HG02623 (cell line): ENCODE results near the gene HSDL2.

ENCODE experiments used
- ATAC-seq: cut with Tn5 transposase; IDR thresholded peaks from one replicate; pipeline ENCODE4 v1.9.1; 2021; ENCODE audit warnings: moderate library complexity; ENCODE audit not compliant: unreplicated experiment

HSDL2 gene

GRCh38 chr9:112443636-112444035, 63.7 kb downstream of the HSDL2 start:
- no peak for ATAC-seq

GRCh38 chr9:112445196-112445595, 65.3 kb downstream of the HSDL2 start:
- no peak for ATAC-seq

GRCh38 chr9:112446080-112446479, 66.2 kb downstream of the HSDL2 start:
- no peak for ATAC-seq

GRCh38 chr9:112446526-112446925, 66.6 kb downstream of the HSDL2 start:
- ATAC-seq = no peak

- no peak for ATAC-seq
Observed at GRCh38 chr9:112447283-112447761, 67.4 kb downstream of the HSDL2 start.

DNA sequence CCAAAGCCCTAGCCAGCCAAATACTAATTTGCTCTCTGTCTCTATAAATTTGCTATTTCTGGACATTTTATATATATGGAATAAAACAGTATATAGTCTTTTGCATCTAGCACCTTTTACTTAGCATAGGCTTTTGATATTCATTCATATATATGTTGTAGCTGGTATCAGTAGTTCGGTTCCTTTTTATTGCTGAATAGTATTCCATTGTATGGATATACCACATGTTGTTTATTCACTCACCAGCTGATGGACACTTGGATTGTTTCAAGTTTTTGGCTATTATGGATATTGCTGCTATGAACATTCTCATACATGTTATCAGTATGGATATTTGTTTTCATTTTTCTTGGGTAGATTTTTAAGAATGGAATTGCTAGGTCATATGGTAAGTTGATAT, 82.9 kb downstream of the HSDL2 start:
- ATAC-seq = no peak

DNA sequence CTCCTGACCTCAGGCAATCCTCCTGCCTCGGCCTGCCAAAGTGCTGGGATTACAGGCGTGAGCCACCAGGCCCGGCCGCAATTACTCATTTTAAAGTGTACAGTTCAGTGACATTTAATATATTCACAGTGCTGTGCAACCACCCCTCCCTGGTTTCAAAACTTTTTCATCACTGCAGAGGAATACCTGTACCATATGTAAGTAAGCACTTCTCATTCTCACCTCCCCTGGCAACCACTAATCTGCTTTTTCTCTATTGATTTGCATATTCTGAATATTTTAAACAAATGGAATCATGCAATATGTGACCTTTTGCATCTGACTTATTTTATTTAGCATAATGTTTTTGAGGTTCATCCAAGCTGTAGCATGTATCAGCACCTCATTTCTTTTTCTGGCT, 85.4 kb downstream of the HSDL2 start:
- ATAC-seq = no peak

DNA sequence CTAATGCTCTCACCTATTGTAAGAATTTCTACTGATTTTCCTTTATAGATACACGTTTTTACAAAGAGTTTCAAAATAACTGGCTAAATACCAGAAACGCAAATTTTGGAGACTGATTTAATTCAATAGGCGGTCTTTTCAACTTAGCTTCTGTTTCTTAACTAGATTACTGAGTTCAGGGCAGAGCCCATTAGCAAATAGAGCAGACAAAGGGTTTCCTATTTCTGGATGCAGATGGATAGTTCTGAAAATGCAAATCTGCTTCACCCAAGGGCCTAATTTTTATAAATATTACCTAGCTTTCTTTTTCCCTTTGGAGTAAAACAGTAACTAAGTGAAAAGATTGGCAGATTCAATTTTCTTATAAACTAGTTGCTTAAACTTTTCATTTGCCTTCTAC, 93.1 kb downstream of the HSDL2 start:
- no peak for ATAC-seq

DNA sequence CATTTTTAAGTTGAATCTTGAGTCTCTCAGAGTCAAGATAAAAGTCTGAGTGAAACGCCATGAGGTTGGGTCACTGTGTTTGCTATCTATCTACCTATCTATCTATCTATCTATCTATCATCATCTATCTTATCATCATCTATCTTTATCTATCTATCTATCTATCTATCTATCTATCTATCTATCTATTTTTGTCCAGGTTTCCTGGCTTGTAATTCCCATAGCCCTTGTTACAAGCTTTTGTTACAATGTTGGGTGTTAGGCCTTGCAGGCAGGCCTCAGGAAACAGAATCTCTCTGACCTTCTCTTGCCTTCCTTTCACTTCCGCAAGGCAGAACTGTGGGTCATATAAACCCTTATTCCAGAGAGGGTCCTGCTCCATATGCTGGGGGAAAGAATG, 94.1 kb downstream of the HSDL2 start:
- ATAC-seq = no peak

- no peak for ATAC-seq
Observed at GRCh38 chr9:112475318-112475717, 95.4 kb downstream of the HSDL2 start.

DNA sequence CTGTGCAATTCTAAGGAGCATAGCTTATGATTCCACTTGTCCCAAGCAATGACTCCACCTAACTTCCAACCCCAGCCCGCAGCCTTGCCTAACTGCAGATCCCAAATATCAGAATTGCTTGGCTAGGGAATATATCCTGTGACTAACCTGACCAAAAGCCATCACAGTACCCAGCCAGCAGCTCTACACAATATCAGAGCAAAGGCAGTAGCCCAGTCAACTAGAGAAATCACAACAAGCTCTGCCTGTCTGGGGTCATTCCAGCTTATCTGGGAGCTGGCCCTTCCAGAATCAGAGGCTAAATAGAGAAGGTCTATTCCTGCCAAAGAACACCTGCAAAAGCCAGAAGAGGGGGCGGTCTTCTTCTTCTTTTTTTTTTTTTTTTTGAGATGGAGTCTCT, 97.4 kb downstream of the HSDL2 start:
- no peak for ATAC-seq

DNA sequence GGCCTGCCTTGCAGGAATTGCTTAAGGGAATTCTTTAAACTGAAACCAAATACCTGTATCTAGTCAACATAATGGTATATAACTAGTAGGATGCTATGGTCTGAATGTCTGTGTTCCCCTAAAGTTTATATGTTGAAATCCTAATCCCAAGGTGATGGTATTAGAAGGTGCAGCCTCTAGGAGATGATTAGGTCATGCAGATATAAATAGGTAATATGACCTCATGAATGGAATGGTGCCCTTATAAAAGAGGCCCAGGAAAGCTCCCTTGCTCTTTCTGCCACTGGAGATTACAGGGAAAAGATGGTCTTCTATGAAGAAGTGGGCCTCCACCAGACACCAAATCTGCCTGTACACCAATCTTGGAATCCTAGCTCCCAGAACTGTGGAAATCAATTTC, 99.3 kb downstream of the HSDL2 start:
- ATAC-seq = no peak

DNA sequence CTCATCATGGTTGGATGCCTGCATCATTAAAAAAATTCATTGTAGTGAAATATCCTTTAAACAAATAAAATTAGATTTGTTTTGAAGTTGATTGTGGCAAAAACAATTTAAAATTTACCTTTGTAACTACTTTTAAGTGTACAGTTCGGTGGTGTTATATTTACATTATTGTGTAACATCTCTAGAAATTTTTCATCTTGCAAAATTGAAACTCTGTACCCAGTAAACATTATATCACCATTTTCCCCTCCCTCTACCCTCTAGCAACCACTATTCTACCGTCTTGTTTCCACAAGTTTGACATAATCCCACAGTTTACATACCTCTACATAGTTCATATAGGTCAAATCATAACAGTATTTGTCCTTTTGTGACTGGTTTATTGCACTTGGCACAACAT, 104.7 kb downstream of the HSDL2 start:
- no peak for ATAC-seq

DNA sequence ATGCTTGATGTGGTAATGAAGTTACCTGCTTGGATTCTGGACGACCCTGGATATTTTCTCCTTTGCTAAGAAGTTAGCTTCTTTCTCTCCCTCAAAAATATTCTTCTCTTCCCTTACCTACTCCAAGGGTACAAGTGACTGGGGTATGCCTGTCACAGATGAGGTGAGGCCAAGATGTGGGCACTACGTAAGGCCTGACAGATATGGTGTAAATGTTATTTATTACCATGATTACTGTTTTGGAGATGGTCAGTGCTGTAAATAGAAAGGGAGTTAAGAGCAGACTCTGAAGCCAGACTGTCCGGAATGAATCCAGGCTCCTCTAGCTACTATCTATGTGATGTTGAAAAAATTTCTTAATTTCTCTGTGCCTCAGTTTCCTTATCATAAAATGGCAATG, 105.7 kb downstream of the HSDL2 start:
- ATAC-seq = no peak

DNA sequence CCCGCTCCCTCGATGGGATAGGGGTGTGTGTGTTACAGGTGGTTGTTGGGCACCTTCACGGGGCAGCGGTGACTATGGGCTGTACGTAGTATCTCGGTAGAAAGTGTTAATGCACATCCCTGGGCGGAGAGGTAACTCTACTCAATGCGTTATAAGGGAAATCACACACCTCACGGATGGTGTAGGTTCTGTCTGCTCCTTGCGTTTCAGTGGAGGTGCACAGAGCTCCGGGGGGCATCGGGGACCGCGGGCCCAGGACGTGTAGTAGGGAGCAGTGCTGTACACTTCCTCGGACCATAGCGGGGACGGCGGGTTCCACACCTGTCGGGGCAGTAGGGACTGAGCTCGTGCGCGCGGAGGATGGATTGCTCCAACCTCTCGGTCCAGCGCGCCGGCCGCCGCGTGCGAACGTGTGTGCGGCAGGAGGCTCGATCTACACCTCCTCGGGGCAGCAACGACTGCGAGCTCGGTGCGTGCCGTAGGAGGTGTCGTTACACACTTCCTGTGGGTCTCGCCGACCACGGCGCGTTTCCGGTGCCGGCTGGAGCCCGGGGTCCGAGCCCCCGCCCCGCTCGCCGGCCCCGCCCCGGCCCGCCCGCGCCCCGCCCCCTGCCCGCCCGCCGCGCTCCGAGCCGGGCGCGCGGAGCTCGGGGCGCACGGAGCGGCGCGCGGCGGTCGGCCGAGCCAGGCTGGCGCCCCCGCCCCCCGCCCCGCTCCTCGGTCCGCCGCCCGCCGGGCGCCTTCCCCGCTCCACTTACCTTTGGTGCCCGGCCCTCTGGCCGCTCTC, 106.5 kb downstream of the HSDL2 start, which contains the start of gene KIAA1958:
Gene KIAA1958, plus strand, starts transcription at position 607 of the 787 bp plus-strand sequence. CDS start 87,254 bp downstream, outside the sequence.
- ATAC-seq = peak; percentile 93

- ATAC-seq = peak; percentile 35
Observed at GRCh38 chr9:112487008-112487798, 107.3 kb downstream of the HSDL2 start.

DNA sequence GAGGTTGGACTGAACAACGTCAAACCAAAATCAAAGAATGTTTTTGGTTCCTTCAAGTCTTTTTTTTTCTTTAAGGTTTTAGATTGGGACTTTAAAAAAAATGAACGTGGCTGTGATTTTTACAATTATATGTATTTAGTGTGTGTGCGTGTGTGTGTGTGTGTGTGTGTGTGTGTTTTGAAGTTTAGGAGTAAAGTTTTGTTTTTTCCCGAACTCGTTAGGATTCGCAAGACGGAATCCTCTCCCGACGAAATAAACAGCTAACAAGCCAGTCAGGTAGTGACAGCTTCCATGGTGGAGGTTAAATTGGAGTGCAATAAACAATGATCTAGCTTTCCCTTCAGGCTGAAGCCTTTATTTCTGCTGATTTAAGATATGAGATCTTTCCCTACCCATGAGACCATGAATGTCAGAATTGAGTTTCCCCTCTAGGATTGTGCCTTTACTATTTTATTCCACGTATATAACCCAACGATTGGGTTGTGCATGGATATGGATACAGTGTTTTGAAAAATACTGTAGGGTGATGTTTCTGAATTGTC, 108.0 kb downstream of the HSDL2 start:
- no peak for ATAC-seq

DNA sequence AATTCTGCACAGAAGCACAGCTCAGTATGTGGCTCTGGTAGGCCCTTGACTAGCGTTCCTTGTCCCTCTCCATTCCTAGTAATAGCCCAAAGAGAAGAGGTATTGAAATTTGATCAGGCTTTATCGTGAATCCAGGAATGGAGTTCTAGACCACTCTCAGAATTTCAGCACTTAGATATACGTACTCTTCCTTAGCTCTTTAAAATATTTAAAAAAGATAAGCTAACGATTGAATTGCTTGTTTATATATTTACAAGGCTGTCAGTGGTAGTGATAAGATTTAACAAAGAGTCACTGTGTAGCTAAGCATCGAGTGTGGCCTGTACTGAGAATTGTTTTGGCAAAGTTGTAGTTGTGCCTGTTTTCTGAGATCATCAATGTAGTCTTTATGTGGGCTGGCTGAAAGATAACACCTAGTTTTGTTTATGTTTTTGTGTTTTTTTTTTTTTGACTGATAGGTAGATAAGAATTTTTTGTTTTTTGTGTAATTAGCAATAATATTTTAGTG, 109.2 kb downstream of the HSDL2 start:
- no peak for ATAC-seq

DNA sequence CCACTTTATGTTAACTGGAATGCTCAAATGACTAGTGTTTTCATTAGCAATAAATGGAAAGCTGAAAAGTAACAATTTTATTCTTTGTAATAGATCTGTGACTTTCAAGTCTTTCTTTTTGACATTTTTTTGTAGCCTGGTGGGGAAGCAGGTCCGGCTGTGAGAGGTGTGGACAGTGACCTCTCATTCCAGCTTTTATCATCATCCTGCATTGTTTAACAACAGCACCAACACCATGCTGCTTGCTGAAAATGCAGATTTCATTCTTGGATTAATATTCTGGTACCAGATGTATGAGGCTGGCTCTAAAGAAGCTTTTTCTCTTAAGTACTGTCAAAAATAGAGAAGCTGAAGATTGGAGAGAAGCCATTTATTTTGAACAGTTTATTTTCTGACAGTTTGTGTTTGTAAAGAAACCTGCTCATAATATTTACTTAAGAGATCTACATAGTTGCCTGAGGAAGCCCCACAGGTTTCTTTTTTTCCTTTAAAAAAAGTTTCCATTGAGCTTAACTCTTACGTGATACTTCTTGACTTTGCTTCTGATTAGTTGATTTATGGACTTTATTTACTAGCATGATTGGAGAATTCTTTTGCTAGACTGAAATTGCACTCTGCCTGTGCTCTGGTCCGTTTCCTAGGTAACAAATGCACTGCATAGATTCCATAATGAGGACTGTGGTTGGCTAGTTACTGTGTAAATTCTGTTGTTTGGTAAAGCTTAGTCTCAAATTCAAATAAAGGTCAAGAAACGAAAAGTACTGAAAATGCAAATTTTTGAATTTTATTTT, 110.2 kb downstream of the HSDL2 start:
- no peak for ATAC-seq

DNA sequence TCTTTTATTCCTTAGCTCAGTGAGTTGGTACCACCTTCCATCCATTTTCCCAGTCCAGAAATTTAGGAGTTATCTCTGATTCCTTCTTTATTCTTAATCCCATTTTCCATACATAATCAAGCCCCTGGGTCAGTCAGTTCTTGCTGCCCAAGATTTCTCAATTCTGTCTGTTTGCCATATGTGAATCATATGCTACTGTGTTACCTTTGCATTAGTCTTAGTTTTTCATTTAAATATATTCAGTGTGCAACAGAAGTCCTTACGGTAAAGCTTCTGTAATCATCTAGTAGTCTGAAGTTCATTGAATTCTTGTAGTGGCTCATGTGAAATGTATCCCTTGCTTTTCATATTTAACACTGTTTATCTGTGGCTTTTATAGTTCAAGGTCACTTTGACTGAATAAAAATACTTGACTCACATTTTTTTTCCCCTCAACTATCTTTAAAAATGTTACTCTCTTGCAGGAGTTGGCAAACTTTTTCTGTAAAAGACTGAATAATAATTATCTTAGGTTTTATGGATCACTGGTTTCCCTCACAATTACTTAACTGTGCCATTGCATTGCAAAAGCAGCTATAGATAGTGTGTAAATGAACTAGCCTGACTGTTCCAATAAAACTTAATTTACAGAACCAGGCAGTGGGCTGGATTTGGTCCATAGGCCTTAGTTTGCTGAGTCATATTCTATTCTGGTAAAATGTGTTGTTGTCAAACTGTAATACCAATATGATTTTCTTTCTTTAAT, 113.7 kb downstream of the HSDL2 start:
- ATAC-seq = no peak
